Panc1 (cell line): ENCODE results near the gene POLR3E.

Experiments used
- POLR2AphosphoS5 ChIP-seq: IDR thresholded peaks from 2 replicates; pipeline ENCODE4 v1.6.1; 2012; ENCODE audit warnings: mild to moderate bottlenecking, low read depth, low read length, moderate library complexity
- SIN3A ChIP-seq: IDR thresholded peaks from 2 replicates; pipeline ENCODE4 v1.6.1; 2012; ENCODE audit warnings: low read depth, mild to moderate bottlenecking, low read length, moderate library complexity, borderline replicate concordance; ENCODE audit not compliant: insufficient read depth
- TCF7L2 ChIP-seq: IDR thresholded peaks from 2 replicates; pipeline ENCODE4 v1.6.1; 2011; ENCODE audit warnings: mild to moderate bottlenecking, low read depth, low read length, inconsistent platforms
- TF ChIP-seq, protein P1 (sequence below): fragments of 450-650 bp; IDR thresholded peaks from 2 replicates; pipeline ENCODE4 v1.5.1; 2017; ENCODE audit warnings: mild to moderate bottlenecking
- TF ChIP-seq, protein P2 (sequence below), 2 experiments: IDR thresholded peaks; 2 replicates each; pipeline ENCODE4 v1.6.1; 2011 to 2012; ENCODE audit warnings: low read depth in 2 of 2, control low read depth in 1 of 2, low read length in 1 of 2, mild to moderate bottlenecking in 1 of 2, moderate library complexity in 1 of 2; ENCODE audit not compliant: insufficient read depth in 1 of 2

DNA sequence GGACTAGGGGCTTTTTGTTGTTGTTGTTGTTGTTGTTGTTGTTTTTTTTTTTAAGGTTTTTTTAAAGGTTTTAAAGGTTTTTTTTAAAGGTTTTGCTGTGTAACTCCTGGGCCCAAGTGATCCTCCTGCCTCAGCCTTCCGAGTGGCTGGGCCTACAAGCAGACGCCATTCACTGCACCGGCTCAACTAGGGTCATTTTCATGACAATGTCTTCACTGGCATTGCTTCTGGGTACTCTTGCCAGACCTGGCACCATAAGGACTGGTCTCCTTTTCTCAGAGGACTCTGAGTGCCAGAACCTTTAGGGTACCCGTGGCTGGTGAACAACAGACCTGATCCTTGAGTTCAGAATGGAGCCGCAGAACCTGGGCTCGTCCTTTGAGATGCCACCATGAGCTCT, 20.4 kb downstream of the POLR3E start:
- TF ChIP-seq, protein P1, sequence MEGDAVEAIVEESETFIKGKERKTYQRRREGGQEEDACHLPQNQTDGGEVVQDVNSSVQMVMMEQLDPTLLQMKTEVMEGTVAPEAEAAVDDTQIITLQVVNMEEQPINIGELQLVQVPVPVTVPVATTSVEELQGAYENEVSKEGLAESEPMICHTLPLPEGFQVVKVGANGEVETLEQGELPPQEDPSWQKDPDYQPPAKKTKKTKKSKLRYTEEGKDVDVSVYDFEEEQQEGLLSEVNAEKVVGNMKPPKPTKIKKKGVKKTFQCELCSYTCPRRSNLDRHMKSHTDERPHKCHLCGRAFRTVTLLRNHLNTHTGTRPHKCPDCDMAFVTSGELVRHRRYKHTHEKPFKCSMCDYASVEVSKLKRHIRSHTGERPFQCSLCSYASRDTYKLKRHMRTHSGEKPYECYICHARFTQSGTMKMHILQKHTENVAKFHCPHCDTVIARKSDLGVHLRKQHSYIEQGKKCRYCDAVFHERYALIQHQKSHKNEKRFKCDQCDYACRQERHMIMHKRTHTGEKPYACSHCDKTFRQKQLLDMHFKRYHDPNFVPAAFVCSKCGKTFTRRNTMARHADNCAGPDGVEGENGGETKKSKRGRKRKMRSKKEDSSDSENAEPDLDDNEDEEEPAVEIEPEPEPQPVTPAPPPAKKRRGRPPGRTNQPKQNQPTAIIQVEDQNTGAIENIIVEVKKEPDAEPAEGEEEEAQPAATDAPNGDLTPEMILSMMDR: no peak
- TF ChIP-seq SIN3A (no peak), TCF7L2 (no peak), POLR2AphosphoS5 (no peak)
- TF ChIP-seq, protein P2, sequence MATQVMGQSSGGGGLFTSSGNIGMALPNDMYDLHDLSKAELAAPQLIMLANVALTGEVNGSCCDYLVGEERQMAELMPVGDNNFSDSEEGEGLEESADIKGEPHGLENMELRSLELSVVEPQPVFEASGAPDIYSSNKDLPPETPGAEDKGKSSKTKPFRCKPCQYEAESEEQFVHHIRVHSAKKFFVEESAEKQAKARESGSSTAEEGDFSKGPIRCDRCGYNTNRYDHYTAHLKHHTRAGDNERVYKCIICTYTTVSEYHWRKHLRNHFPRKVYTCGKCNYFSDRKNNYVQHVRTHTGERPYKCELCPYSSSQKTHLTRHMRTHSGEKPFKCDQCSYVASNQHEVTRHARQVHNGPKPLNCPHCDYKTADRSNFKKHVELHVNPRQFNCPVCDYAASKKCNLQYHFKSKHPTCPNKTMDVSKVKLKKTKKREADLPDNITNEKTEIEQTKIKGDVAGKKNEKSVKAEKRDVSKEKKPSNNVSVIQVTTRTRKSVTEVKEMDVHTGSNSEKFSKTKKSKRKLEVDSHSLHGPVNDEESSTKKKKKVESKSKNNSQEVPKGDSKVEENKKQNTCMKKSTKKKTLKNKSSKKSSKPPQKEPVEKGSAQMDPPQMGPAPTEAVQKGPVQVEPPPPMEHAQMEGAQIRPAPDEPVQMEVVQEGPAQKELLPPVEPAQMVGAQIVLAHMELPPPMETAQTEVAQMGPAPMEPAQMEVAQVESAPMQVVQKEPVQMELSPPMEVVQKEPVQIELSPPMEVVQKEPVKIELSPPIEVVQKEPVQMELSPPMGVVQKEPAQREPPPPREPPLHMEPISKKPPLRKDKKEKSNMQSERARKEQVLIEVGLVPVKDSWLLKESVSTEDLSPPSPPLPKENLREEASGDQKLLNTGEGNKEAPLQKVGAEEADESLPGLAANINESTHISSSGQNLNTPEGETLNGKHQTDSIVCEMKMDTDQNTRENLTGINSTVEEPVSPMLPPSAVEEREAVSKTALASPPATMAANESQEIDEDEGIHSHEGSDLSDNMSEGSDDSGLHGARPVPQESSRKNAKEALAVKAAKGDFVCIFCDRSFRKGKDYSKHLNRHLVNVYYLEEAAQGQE (IDR thresholded peaks at IDR 0.05; ENCODE audit: insufficient read depth in 1 of 2, low read depth in 2 of 2, low read length in 1 of 2): no peak
